ENCODE results near the gene GPC1. TPM values are rescaled to one million over a fixed set of nuclear protein-coding genes. Genes with fewer than 3 reads are reported as not detected.

The GPC1 gene
- total RNA-seq, 1 donor from 2014 or later = 88.1 TPM

DNA sequence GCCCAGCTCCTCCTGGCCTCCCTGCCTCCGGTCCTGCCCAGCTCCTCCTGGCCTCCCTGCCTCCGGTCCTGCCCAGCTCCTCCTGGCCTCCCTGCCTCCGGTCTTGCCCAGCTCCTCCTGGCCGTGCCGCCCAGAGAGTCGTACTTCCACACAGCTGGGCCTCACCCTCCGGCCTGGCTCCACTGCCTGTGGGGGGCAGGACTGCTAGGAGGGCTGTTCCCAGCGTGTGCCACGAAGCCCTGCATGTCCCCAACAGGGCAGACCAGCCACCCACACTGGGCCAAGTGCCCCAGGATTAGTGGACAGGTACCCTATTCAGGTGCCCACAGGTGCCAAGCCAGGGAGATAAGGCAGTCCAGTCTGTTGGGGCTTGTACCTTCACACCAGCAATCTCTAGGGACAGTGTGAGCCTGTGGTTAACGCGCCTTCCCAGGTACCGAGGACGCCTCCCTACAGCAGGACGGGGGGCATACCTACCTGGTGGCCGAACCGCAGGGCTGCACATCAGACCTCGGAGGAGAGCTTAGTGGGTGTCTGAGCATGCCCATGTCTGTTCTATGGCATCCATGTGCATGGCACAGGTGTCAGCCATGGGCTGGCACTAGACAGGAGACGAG, 5.3 kb downstream of the GPC1 start:
- DNase-seq (ENCODE audit: low spot score) = no peak

DNA sequence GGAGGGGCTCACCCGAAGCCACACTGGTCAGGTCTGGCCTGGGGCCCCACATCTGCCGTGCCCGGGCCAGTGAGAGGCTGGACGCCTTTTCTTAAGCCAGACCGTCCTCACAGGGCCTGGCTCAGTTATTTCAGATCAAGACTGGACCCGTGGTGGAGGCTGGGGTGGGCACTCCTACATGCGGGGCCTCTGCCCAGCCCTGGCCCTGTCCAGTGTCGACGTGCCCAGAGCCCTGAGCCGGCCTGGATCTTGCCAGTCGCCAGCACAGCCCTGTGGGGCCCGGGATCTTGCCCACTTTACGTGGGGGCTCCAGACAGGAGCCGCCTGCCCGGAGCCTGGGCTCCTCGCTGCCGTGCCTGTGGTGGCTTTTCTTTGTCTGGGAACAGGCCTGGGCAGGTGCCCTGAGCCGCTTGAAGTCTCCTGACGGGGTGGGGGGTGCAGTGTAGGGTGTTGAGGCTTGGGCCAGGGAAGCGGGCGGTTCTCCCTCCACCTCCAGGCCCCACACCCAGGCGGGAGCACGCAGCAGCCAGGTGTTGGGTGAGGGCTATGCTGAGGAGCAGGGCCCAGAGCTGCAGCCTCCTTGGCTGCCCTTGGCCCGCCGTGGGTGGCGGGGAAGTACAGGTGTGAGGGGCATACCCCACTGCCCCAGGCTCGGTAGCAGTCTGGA, 6.0 kb downstream of the GPC1 start:
- DNase-seq (ENCODE audit: low spot score) = peak; percentile 73

- no peak for DNase-seq (ENCODE audit: low spot score)
These were observed 6.5 kb downstream of the GPC1 start for GRCh38 chr2:240441993-240442411.

GRCh38 chr2:240442891-240443715, 7.6 kb downstream of the GPC1 start:
- no peak for DNase-seq (ENCODE audit: low spot score)

GRCh38 chr2:240443891-240444301, 8.4 kb downstream of the GPC1 start:
- no peak for DNase-seq (ENCODE audit: low spot score)

DNA sequence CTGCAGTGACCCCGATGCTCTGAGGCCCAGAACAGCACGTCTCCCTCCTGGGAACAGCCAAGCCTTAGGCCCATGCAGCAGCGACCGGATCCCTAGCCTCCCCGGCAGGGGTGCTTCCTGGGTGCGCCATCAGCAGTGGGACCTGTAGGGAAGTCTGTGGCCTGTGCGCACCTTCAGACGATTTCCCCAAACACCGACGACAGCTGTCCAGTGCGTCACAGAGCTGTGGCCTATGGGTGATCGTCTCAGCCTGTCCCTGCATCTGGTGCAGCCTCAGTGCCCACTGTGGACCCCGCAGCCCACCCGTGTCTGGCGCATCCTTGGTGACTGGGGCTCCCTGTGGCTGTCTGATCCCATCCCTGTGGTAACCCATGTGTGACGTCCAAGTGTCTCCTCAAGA, 9.0 kb downstream of the GPC1 start:
- DNase-seq (ENCODE audit: low spot score) = no peak

GRCh38 chr2:240445961-240446663, 10.6 kb downstream of the GPC1 start:
- DNase-seq (ENCODE audit: low spot score) = no peak

GRCh38 chr2:240446664-240447175, 11.3 kb downstream of the GPC1 start:
- DNase-seq (ENCODE audit: low spot score) = no peak

DNA sequence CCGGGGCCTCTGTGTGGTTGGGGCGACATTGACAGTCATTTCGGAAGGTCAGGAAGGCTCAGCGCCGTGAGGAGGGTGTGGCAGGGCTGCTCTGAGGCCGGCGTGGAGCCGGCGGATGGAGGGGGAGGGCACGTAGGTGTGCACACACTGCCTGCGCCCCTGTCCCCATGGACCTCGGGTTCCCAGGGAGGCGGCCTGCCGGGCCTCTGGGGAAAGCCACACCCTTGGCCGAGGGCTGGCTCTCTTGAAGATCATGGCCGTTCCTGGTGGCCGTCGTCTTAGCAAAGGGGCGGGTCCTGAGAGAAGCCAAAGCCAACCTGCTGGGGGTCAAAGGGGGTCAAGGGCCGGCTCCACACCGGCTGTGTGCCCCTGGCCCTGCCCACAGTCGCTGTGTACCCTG, 11.9 kb downstream of the GPC1 start:
- DNase-seq (ENCODE audit: low spot score) = no peak

GRCh38 chr2:240447934-240448333, 12.5 kb downstream of the GPC1 start:
- DNase-seq (ENCODE audit: low spot score) = no peak

- no peak for DNase-seq (ENCODE audit: low spot score)
These were observed 13.2 kb downstream of the GPC1 start for GRCh38 chr2:240448387-240449274.

GRCh38 chr2:240449764-240450531, 14.5 kb downstream of the GPC1 start:
- no peak for DNase-seq (ENCODE audit: low spot score)

DNA sequence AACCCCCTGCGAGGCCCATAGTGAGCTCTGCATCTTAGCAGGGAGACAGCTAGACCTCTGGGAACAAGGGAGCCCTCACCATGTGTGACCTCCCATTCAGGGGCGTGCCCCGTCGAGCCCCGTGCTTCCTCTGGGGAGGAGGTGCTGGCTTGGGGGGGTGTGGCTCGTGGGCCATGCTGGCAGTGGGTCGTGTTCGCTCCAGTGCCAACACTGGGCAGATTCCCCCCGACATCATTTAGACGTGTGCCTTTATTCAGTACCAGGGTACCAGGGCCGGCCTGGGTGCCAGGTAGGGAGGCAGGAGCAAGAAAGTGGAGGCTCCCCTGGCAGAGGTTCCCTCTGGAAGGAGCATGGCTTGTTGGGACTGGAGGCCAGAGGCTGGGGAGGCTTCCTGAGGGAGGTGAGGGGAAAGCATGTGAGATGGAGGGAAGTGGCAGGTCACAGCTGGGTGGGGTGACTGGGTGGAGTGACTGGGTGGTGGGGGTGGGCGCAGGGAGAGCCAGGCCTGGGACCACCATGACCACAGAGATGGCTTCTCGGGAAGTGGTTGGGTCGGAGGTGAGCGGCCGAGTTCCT, 15.2 kb downstream of the GPC1 start:
- no peak for DNase-seq (ENCODE audit: low spot score)

DNA sequence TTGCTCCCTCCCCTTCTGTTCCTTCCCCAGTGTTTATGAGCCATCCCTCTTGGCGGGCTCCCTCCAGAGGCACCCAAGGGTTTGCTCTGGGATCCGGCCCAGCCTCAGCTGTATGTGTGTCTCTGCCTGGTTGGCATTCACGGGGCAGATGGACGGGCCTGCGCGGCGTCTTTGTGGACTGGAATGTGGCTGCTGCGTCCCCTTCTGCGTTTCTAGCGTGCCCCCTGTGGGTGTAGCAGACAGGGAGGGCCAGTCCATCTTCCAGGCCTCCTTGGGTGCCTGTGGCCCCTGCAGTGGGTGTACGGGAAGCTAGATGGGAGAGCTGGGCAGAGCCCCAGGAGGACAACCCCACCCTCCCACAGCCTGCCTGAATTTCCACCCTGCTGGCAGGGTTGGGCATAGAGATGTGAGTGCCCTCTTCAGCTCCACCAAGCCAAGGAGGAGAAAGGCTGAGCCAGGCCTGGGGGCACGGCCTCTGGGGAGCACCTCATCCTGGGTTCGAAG, 15.7 kb downstream of the GPC1 start:
- DNase-seq (ENCODE audit: low spot score) = no peak

DNA sequence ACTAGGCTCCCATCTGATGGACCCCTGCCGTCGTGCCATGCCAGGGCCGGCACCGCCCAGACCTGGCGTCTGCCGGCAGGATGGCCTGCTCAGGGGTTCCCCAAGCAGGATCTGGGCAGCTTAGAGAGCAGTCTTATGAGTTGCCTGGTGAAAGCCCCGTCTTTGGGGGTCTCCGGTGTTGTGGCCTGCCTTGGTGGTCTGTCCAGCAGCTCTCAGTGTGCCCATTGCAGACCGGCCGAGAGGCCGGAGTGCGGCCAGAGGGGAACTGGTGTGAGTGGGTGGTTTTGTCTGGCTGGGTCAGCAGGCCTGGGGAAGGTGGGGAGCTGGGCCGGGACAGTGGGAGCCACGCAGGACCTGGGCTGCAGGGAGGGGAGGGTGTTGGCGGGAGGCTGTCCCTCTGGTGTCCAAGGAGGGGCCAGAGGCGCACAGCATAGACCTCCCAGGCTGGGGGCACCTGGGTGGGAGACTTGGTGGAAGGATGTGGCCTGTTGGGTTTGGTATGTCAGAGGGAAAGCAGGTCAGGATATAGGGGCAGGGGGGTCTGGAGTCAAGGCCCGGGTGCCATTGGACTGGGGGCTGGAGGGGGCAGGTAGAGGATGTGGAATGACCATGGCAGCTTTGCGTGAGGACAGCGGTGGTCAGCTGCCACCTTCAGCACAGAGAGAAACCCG, 16.5 kb downstream of the GPC1 start:
- DNase-seq (ENCODE audit: low spot score) = no peak

GRCh38 chr2:240452462-240453256, 17.2 kb downstream of the GPC1 start:
- DNase-seq (ENCODE audit: low spot score) = no peak

GRCh38 chr2:240453461-240454105, 18.1 kb downstream of the GPC1 start:
- no peak for DNase-seq (ENCODE audit: low spot score)
